Natural killer cell (primary cell): ENCODE data around the gene PYCARD. TPM values are rescaled to one million over a fixed set of nuclear protein-coding genes. Genes with fewer than 3 reads are reported as not detected.

ENCODE experiments used
- ATAC-seq, 3 donors: fragments of 150-1000 bp in 2 of 3; fragments of 200-7000 bp in 1 of 3; cut with Tn5 transposase; 1 replicate in 1 of 3; 2 replicates in 2 of 3; pipeline ENCODE4 v1.10.0; 2021; ENCODE audit warnings: mild to moderate bottlenecking in 2 of 3, moderate library complexity in 2 of 3
- DNase-seq, 2 donors: peaks; one replicate each; pipeline versions ENCODE4 v3.0.0 to v3.0.0-alpha.2; 2013 to 2021; ENCODE audit warnings: mixed read lengths in 1 of 2
- H3K27ac ChIP-seq: one replicate; pipeline ENCODE4 v1.5.1; 2013; ENCODE audit warnings: mild to moderate bottlenecking, low read length
- H3K27me3 ChIP-seq: one replicate; pipeline ENCODE4 v1.6.1; 2013; ENCODE audit warnings: low read length; ENCODE audit not compliant: control insufficient read depth, insufficient read depth
- H3K36me3 ChIP-seq: one replicate; pipeline ENCODE4 v1.6.1; 2013; ENCODE audit warnings: low read length; ENCODE audit not compliant: control insufficient read depth, insufficient read depth
- H3K4me1 ChIP-seq: one replicate; pipeline ENCODE4 v1.6.1; 2013; ENCODE audit warnings: low read length; ENCODE audit not compliant: control insufficient read depth, insufficient read depth
- H3K4me3 ChIP-seq: one replicate; pipeline ENCODE4 v1.5.1; 2013; ENCODE audit warnings: low read length
- H3K9me3 ChIP-seq: one replicate; pipeline ENCODE4 v1.6.1; 2013; ENCODE audit warnings: low read length; ENCODE audit not compliant: control insufficient read depth, insufficient read depth
- H3K27ac Mint-ChIP-seq, 2 donors: one replicate each; pipeline ENCODE4 v1.8.0; 2022; ENCODE audit warnings: mild to moderate bottlenecking in 2 of 2, mixed read lengths in 2 of 2, moderate library complexity in 1 of 2
- H3K27me3 Mint-ChIP-seq, 2 donors: one replicate each; pipeline ENCODE4 v1.8.0; 2022; ENCODE audit warnings: low read depth in 2 of 2, mixed read lengths in 2 of 2
- H3K36me3 Mint-ChIP-seq: one replicate; pipeline ENCODE4 v1.8.0; 2022; ENCODE audit warnings: mixed read lengths
- H3K4me1 Mint-ChIP-seq, 2 donors: one replicate each; pipeline ENCODE4 v1.8.0; 2022; ENCODE audit warnings: mixed read lengths in 2 of 2
- H3K4me3 Mint-ChIP-seq: one replicate; pipeline ENCODE4 v1.8.0; 2022; ENCODE audit warnings: mild to moderate bottlenecking, moderate library complexity, mixed read lengths
- H3K9me3 Mint-ChIP-seq, 2 donors: one replicate each; pipeline ENCODE4 v1.8.0; 2022; ENCODE audit warnings: mixed read lengths in 2 of 2
- CTCF ChIP-seq: fragments of 200-600 bp; IDR thresholded peaks from one replicate; pipeline ENCODE4 v1.8.0; 2022; ENCODE audit warnings: antibody characterized with exemption
- WGBS: methylation state at CpG from one replicate; pipeline ENCODE4 v1.1.7; 2013; ENCODE audit warnings: missing lambda C conversion rate; ENCODE audit not compliant: insufficient coverage; 5-methylcytosine and 5-hydroxymethylcytosine counted together
- intact Hi-C: fragments of 100-400 bp; cut with micrococcal nuclease; formaldehyde crosslinking; loops from one replicate; pipeline ENCODE4 v1.14.2; 2022
- total RNA-seq, 4 donors: library from RNA; stranded (reverse); fragments of 120-200 nt in 1 of 4; gene quantifications; one replicate each; pipeline versions ENCODE4 v1.2.3 to v1.2.4, GENCODE V29; 2013 to 2022

Gene PYCARD
- 10 to 100 TPM; 29.7 to 38.1 (median 37.6) TPM for total RNA-seq
- total RNA-seq (2013): 49.2 TPM

GRCh38 chr16:31202414-31203375 lies at the start of gene PYCARD:
PYCARD (minus strand) TSS chr16:31202760; CDS start chr16:31202690, 70 bp downstream.
- Mint-ChIP-seq H3K9me3 (no peaks in the 10 kb centered on the region), H3K27ac (peak within 1 kb of the TSS; percentile 87 to 89), H3K4me3 (peak within 1 kb of the TSS; percentile 91), H3K27me3 (no peaks in the 10 kb centered on the region), H3K4me1 (peaks cover 45 to 63% of the 10 kb centered on the region in 2 donors), H3K36me3 (no peaks in the 10 kb centered on the region)
- Histone ChIP-seq H3K36me3 (peaks cover 6% of the 10 kb centered on the region), H3K27ac (peak within 1 kb of the TSS; percentile 67), H3K27me3 (no peaks in the 10 kb centered on the region), H3K4me1 (peaks cover 41% of the 10 kb centered on the region), H3K9me3 (no peaks in the 10 kb centered on the region), H3K4me3 (peak within 1 kb of the TSS; percentile 67)
- 3% methylated on average over 68 of the region's 69 CpGs for WGBS
- intact Hi-C loops: loop anchor here (2.0 to 5.0 kb wide), 4 partner anchors 14 to 240 kb away; partner anchors contain the start of gene ZNF843
- no peak for TF ChIP-seq CTCF
- ATAC-seq (peak; percentile 37 to 59 (median 55)), DNase-seq (peak; percentile 43 to 60)

- H3K4me1 ChIP-seq: peaks cover 13% of the 10 kb centered on the region
Observed at GRCh38 chr16:31251435-31251834, 48.9 kb upstream of the PYCARD start.

GRCh38 chr16:31250782-31251384 lies 48.3 kb upstream of the PYCARD start:
- H3K4me1 ChIP-seq: peaks cover 13% of the 10 kb centered on the region
- Mint-ChIP-seq H3K9me3 (no peaks in the 10 kb centered on the region), H3K36me3 (no peaks in the 10 kb centered on the region), H3K27ac (no peak overlapping the region), H3K4me3 (no peak overlapping the region), H3K27me3 (no peaks in the 10 kb centered on the region), H3K4me1 (peaks cover 22 to 24% of the 10 kb centered on the region in 2 donors)
- H3K27me3 ChIP-seq: no peaks in the 10 kb centered on the region
- ATAC-seq: no peak
- intact Hi-C loops: no loop called here
- DNase-seq: no peak
- H3K9me3 ChIP-seq: no peaks in the 10 kb centered on the region
- H3K36me3 ChIP-seq: no peaks in the 10 kb centered on the region
- TF ChIP-seq CTCF: no peak
- H3K27ac ChIP-seq: no peak overlapping the region
- H3K4me3 ChIP-seq: no peak overlapping the region
- WGBS: 89% methylated on average over 7 of the region's 7 CpGs

More at GRCh38 chr16:31251435-31251834, 48.9 kb upstream of the PYCARD start:
- no peaks in the 10 kb centered on the region for H3K9me3 ChIP-seq
- H3K4me3 ChIP-seq: no peak overlapping the region
- ATAC-seq (no peak), DNase-seq (no peak)
- H3K36me3 ChIP-seq: no peaks in the 10 kb centered on the region
- H3K36me3 Mint-ChIP-seq: no peaks in the 10 kb centered on the region
- peaks cover 22 to 24% of the 10 kb centered on the region in 2 donors for H3K4me1 Mint-ChIP-seq
- no peaks in the 10 kb centered on the region for H3K27me3 ChIP-seq
- H3K4me3 Mint-ChIP-seq: no peak overlapping the region
- H3K27ac Mint-ChIP-seq: no peak overlapping the region
- TF ChIP-seq CTCF: no peak
- no peaks in the 10 kb centered on the region for H3K9me3 Mint-ChIP-seq
- intact Hi-C loops: no loop called here
- no peaks in the 10 kb centered on the region for H3K27me3 Mint-ChIP-seq
- no peak overlapping the region for H3K27ac ChIP-seq
- WGBS: 99% methylated on average over 5 of the region's 5 CpGs
